ENCODE results near the gene PARD3B. TPM values are rescaled to one million over a fixed set of nuclear protein-coding genes. Genes with fewer than 3 reads are reported as not detected.

The PARD3B gene
- total and polyA plus RNA-seq, 2 experiments from 2014 or later, result 3.5 to 4.4 TPM

DNA sequence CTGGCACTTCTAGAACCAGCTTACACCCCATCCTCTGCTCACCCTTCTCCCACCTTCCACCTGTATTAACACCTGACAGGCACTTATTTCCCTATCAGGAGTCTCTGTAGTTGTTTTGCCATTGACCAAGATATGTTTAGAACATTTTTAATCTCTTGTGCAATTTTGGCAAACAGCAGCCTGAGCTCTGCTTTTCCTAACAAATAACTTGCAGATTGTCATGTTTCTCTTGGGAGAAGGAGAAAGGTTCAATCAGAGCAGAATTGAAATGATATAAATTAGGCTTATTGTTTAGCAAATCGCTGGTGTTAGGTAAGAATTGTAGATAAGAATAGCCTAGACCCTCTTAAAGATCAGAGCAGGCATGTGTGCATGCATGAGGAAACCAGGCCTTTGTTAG is 225.5 kb downstream of the PARD3B start (continued):
- no peak for TF ChIP-seq ZNF462 (CRISPR knock-in tag; IDR thresholded peaks at IDR 0.05)

DNA sequence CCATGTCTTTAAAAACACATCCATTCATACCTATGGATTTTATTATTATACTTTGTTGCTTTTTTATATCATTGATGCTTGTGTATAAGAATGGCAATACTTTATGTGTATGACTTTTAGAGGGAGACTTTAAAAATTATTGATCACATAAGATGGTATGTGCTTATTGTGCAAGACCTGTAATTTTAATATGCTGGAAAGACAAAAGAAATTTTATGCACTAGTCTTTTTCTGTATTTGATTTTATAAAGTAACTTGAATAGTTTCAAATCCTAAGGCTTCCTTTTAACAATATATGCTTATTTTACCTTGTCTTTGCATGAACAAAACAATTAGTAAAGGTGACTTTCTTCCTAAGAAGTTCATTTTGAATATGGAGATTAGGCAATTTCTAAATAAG is 226.4 kb downstream of the PARD3B start:
- no peaks in the 10 kb centered on the region for H3K79me2 ChIP-seq (replicated peaks; ENCODE audit: insufficient read depth)
- H3K4me2 ChIP-seq, result no peak overlapping the region
- no peaks in the 10 kb centered on the region for H4K20me1 ChIP-seq (replicated peaks; ENCODE audit: insufficient read depth)
- H3K27ac Mint-ChIP-seq, result no peak overlapping the region
- no peaks in the 10 kb centered on the region for H3K27me3 Mint-ChIP-seq (ENCODE audit: insufficient read depth, low read depth, poor library complexity)
- H3K36me3 ChIP-seq (ENCODE audit: insufficient read depth), result no peaks in the 10 kb centered on the region
- DNase-seq (ENCODE audit: low spot score) (no peak), ATAC-seq (no peak)
- H3K27ac ChIP-seq (ENCODE audit: low read depth), result no peak overlapping the region
- no peaks in the 10 kb centered on the region for H3K4me1 ChIP-seq (ENCODE audit: insufficient read depth)
- no peaks in the 10 kb centered on the region for H3K36me3 Mint-ChIP-seq (ENCODE audit: low read depth)
- no peak overlapping the region for H3K4me3 Mint-ChIP-seq
- H3K27me3 ChIP-seq (ENCODE audit: insufficient read depth), result no peaks in the 10 kb centered on the region
- H3K9me2 ChIP-seq (ENCODE audit: insufficient read depth), result no peaks in the 10 kb centered on the region
- H3K9me3 Mint-ChIP-seq, result no peaks in the 10 kb centered on the region
- no peaks in the 10 kb centered on the region for H3K4me1 Mint-ChIP-seq
- no peak overlapping the region for H3K4me3 ChIP-seq
- H3F3A ChIP-seq (replicated peaks; ENCODE audit: low read depth), result no peaks in the 10 kb centered on the region
- no peak overlapping the region for H2AFZ ChIP-seq
- TF ChIP-seq REST (IDR thresholded peaks at IDR 0.05; ENCODE audit: unreplicated experiment), result no peak
- no peak for TF ChIP-seq CREB1 (CRISPR knock-in tag; IDR thresholded peaks at IDR 0.05; ENCODE audit: low read depth)
- no peak for TF ChIP-seq EZH2 (IDR thresholded peaks at IDR 0.05; ENCODE audit: low read depth, unreplicated experiment)
- TF ChIP-seq ZNF331 (CRISPR knock-in tag; IDR thresholded peaks at IDR 0.05; ENCODE audit: low read depth), result no peak
- TF ChIP-seq, protein P1, sequence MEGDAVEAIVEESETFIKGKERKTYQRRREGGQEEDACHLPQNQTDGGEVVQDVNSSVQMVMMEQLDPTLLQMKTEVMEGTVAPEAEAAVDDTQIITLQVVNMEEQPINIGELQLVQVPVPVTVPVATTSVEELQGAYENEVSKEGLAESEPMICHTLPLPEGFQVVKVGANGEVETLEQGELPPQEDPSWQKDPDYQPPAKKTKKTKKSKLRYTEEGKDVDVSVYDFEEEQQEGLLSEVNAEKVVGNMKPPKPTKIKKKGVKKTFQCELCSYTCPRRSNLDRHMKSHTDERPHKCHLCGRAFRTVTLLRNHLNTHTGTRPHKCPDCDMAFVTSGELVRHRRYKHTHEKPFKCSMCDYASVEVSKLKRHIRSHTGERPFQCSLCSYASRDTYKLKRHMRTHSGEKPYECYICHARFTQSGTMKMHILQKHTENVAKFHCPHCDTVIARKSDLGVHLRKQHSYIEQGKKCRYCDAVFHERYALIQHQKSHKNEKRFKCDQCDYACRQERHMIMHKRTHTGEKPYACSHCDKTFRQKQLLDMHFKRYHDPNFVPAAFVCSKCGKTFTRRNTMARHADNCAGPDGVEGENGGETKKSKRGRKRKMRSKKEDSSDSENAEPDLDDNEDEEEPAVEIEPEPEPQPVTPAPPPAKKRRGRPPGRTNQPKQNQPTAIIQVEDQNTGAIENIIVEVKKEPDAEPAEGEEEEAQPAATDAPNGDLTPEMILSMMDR (conservative IDR thresholded peaks at IDR 0.05; ENCODE audit: low read depth in 2 of 2), result no peak
- no peak for TF ChIP-seq ZNF114 (CRISPR knock-in tag; IDR thresholded peaks at IDR 0.05)
